Measurements from ENCODE around the gene NCBP1.
"Not testable (repeated sequence)": the region's sequence is repeated elsewhere in the genome, so short reads cannot be mapped to it uniquely, and the experiment has no call there.

Gene NCBP1

DNA sequence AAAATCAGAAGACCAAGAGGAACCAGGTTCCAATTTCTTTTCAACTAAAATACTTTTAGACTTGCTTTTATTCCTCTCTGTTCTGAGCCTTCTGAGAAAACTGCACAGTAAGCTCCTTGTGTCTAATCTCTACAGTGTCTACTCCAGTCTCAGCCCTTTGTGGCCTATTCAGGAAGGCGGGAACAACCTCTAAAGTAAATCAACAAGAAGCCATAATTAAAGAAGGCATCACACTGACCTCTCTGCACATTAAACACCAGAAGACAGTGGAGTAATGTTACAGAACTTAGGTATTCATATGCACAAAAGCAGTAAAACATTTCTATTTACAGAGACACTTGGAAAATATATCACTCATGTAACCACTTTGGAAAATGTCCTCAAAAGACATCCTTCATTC, 48.6 kb downstream of the NCBP1 start:
- no peak for DNase-seq

DNA sequence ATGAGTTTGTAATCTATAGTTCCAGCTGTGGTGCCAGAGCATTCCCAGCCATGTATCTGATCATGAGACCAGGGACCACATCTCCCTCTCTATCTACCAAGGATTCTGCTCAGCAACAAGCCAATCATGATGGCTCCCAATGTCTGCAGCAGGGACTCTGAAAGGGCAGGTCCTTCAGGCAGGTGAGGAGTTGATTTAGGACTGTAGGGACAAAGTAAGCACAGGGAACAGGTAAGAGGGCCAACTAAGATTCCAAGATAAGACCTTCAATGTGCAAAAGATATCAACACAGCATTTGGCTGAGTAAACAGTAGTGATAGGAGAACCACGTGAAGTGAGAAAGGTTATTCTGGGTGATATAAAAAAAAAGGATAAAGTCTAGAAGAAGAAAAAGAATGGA, 55.0 kb downstream of the NCBP1 start:
- no peak for DNase-seq

DNA sequence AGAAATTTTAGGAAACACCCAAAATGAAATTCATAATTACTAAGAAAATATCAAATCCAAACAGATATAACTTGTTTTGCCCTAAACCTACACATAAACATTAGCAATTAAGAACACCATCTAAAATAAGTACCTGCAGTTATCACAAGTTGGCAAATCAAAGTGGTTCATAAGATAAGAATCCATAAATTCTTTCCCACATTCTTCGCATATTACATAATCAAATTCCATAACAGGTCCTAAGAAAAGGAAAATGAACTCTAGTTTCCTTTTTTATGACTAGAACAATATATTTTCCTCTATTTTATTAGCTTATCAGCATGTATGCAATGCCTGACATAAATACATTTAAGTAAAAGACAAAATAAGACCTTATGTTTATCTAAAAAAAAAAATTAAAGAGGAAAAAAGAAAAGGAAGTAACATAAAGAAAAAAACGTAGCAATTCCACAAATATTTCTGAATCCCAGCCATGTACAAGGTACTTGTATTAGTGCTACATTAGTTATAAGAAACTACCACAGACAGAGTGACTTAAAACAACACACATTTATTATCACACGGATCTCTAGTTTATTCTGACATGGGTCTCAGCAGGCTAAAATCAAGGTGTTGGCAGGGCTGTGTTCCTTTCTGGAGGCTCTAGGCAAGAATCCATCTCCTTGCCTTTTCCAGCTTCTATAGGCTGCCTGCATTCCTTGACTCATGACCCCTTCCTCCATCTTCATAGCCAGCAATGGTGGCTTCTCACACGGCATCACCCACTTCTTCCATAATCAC, 56.0 kb downstream of the NCBP1 start:
- DNase-seq: no peak

DNA sequence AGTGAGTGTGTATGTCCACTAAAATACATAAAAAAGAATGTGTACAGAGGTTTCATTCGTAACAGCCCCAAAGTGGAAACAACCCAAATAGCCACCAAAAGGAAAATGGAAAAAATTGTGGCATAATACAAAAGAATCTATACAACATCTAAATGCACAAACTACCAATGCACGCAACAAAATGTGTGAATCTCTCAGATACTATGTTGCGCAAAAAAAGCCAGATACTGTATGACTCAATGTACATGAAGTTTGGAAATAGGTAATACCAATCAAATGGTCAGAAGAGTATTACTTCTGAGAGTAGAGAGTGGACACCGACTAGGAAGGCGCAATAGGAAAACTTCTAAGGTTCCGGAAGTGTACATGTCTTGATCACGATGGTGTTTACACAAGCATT, 61.1 kb downstream of the NCBP1 start:
- DNase-seq: no peak

DNA sequence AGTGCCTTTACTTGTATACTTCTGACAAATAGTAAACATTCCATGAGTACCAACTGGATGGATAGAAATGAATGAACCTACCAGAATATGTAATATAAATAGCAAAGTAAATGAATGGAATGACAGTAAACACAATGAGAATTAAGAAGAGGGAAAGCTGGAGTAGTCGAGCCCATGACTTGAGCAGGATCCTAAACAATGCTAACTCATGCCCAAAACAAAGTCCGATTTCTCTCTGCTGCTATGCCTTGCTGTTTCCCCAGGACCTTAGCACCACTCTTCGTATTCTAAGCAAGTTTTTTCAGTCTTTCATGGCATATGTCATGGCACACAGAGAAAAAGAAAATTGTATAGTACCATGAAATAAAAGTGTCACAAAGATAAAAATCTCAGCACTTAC, 61.8 kb downstream of the NCBP1 start:
- no peak for DNase-seq

DNA sequence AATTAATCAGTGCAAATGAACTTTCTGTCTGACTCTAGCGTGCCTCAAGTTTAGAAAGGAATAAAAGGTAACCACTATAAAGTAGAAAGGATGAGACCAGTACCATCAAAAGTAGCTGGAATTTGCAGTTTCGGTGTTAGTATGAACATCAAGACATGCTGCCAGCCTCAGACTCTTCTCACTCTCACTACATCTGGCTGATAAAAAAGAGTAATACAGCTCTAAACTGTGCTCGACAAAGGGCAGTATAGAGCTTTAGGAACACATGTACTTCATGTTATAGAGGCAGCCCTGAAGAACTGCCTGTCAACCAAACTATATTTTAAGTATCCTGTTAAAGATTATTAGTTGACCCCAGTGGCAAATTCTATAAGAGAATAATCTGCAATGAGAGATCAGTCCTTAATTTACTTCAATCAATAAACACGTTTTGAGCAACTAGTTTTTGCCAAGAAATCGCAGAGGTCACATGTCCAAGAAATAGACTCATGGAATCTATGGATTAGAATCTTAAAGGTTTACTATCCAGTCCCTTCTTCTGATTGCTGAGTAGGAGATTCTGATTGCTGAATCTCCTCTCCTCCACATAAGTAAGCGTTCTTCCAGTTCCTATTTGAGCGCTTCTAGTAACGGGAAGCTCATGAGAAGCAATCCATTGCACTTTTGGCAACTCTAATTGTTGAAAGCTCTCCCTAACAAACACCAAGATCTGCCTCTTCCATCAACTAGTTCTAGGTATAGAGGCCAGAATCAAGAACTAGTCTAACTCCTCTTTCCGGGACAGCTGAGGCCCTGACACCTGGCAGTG, 62.6 kb downstream of the NCBP1 start:
- peak; percentile 52 for DNase-seq

DNA sequence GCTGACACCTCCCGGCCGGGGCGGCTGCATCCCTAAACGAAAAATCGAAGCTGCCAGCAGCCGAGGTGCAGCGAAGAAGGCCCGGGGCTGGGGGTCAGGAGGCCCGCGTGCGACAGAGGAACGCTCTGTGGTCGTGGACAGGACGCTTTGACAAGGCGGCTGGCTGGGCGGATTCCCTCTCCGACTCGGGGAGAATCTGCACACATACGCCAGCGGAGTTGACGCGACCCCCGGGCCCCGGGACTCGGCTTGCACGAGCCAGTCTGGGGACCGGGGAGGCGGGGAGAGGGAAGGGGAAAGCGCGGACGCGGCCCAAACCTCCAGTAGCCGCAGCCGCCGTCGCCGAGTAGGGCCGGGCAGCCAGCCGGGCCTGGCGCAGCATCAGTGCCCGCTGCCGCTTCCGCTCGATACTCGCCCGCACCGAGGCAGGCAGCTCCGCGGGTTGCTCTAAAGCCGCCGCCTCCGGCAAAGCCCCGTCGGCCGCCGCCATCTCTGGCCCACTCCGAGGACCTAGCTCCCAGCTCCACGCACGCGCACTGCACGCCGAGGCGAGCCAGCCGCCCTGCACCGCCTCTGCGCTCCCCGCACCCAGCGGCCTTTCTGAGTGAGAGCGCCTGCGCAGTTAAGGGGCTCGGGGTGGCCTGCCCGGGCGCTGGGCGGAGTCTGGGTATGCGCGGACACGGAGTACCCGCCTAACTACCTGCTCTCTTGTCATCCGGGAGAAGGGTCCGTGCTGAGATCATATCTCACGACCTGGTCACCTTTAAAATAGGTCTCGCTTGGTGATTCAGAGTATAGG, 63.4 kb downstream of the NCBP1 start, which contains the start of gene XPA:
Gene XPA, minus strand, starts transcription at position 538 of the 799 bp plus-strand sequence. Its CDS starts 48 bp downstream, at position 490.
- DNase-seq: peak; percentile 94

DNA sequence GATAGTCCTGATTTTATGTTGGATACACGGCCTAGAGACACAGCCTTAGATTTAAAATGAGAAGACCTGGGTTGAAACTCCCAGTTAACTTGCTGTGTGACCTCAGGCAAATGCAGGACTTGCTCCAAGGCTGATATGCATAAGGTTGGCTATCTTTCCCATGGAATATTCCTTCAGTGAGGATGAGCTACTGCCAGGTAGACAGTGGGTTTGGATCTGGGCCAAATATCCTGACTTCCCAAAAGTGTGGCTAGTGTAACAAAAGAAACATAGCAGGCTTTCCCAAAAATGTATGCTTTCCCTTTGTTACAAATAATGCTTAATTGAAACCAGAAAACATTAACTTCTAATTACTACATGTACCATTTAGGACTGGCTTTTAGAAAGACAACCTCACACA, 64.2 kb downstream of the NCBP1 start:
- DNase-seq: no peak

DNA sequence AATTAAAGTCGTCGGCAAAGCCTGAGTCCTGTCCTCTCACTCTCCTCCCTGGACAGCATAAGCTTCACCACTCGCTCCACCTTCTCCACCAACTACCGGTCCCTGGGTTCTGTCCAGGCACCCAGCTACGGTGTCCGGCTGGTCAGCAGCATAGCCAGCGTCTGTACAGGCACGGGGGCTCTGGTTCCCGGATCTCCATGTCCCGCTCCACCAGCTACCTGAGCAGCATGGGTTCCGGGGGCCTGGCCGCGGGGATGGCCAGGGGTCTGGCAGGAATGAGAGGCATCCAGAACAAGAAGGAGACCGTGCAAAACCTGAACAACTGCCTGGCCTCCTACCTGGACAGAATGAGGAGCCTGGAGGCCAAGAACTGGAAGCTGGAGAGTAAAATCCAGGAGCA, 65.2 kb downstream of the NCBP1 start:
- DNase-seq: no peak

DNA sequence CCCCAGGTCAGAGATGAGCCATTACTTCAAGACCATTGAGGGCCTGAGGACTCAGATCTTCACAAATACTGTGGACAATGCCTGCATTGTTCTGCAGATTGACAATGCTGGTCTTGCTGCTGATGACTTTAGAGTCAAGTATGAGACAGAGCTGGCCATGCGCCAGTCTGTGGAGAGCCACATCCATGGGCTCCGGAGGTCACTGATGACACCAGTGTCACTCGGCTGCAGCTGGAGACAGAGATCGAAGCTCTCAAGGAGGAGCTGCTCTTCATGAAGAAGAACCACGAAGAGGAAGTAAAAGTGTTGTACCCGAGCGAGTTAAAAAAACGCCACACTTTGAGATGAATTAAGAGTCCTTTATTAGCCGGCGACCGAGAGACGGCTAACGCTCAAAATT, 65.7 kb downstream of the NCBP1 start:
- not testable (repeated sequence) for DNase-seq

DNA sequence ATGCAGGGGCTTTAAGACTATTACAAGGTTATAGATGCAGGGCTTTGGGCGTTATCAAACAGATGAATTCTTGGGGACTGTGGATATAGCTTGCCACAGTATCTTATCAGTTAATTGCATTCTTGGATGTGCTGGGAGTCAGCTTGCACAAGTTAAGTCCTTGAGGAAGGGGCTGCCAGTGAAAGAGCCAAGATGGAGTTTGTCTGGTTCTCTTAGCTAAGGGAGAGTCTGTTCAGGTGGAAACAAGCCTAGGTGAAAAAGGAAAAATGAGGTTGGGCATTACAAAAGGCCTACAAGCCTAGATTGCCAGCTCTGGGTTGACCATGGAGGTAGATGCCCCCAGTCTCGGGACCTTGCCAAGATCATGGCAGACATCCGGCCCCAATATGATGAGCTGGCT, 66.2 kb downstream of the NCBP1 start:
- not testable (repeated sequence) for DNase-seq

DNA sequence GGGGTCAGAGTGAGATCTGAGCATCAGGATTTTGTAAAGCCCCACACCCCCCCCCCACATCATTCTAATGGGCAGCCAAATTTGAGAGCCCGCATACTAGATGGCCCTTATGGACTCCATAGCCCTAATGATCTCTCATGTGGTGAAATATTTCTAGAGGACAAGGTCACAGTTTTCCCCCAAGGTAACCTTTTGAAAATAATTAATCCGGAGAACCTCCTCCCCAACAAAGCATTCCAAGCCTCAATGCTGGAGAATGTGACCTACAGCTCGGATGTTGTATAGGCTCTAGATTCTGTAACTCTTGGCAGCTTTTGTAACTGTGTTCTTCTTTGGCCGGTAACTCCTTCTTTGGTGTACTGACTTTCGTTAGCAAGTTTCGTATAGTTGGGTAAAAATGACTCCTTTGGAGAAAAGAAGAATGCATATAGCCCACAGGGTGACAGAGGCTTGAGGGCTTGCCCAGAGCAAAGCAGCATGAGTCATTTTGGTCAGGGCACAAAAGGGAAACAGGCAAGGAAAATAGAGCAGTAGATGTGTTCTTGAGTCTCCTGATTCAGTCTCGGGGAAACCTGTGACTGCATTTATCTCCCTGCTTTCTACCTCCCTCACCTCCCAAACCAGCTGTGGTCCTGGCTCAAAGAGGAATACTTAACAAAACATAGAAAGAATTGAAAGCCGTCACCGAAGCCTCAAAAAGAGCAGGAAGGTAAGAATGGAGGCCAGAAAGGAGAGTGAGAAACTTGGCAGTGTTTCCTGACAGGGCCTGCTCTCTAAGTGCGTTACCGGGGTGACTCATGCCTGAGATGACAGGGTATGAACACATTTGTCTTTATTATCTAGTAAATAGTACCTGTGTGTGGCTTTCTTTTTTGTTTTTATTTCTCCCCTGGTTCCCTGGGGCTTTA, 70.1 kb downstream of the NCBP1 start:
- peak; percentile 32 for DNase-seq

DNA sequence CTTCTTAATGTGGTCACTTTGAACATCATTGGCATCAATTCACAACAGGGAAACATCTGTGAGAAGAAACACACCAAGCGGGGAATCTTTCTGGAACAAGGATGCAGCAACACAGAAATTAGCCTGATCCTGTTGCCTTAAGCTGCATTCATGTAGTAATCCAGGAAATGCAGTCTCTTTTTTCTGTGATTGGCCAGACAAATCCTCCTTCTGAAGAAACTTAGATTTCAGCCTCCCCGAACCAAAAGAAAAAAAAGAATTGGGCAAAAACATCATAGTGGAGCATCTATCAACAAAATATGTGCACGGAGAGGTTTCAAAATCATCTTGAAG, 70.7 kb downstream of the NCBP1 start:
- no peak for DNase-seq

DNA sequence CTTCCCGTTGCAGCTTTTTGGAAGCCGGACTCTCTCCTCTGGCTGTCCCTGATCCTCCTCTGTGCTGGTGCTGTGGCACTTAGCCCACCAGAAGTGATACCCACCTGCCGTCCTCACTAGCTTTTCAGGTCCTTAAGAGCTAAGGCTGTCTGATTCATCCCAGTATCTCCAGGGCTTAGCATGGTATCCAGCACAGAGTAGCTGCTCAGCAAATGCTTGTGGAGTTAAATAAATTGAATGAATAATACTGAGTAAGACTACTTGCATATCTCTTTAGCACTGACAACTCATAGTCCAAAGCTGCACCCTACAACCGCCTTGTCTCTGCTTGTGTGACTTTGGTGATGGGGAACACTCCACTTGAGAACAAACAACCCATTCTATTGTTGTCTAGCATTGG, 71.2 kb downstream of the NCBP1 start:
- DNase-seq: no peak

DNA sequence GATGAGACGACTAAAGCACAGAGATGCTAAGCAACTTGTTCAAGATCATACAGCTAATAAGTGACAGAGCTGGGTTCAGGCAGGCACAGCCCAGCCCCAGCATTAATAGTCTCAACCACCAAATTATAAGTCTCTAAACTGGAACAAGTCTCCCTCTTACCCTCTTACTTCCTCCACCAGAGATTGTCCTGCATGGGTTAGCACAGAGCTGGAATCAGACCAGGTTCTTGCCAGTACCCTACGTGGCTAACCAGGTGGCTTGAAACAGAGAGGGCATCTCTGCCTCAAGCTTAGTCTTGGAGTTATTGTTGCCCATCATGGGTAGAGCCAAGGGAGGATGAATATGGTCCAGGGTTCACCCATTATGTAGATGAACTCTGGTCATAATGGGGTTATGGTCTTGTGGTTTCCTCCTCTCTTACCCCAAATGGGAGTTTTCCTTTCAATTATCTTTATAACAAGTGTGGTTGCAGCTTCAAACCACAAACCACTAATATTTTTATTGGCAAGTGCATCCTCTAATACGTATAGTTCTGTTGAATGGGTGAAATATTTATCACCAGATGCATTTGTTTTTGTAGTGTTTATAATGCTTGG, 71.8 kb downstream of the NCBP1 start:
- no peak for DNase-seq

DNA sequence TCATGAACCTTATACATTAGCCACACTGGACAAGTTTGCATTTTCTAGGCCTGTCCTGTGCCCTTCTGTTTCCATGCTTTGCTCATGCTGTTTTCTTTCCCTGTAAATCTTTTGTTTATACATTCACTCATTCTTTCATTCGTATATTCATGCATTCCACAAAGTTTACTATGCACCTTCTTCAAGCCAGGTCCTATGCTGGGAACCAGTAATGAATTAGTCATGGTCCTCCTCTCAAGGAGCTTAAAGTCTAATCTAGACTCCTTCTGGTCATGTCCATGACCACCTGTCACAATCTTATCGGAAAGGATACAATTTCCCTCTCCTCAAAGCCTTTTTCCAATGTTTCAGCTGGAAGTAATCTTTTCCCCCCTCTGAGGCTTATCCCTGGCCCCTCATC, 72.6 kb downstream of the NCBP1 start:
- no peak for DNase-seq

DNA sequence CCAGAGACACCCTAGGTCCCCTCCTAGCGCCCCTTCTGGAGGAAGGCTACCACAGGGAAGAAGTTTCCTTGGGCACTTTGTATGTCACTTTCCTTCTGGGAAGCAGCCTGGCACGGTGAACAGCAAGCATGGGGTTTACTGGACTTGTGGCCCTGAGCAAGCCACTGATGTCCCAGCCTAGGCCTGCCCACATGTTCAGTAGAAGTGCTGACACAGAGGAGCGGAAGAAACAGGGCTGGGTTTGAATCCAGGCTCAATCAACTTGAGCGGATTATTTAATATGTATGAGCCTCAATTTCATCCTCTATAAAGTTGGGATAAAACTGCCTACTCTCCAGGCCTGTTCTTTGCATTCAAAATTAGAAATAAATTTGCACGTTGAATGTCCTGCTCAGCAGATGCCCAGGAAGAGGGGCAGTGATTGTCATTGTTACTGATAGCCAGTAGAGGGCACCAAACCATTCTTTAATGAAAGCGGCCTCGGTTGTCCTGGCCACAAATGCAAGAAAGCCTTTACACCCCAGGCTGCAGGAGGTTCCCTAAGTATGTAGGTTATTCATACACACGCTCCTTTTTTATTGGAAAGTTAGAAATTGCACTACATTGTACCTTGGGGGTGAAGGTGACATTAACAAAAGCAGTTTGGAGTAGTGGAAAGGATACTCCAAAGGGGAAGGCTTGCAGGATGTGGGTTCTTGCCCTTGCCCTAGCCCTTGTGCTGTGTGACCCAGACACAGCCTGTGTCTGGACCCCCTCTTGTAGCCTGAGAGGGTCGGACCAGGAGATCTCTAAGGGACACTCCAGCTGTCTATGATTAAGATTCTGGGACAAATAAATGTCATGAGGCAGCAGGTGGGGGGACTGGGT, 77.0 kb downstream of the NCBP1 start:
- DNase-seq: peak; percentile 57

DNA sequence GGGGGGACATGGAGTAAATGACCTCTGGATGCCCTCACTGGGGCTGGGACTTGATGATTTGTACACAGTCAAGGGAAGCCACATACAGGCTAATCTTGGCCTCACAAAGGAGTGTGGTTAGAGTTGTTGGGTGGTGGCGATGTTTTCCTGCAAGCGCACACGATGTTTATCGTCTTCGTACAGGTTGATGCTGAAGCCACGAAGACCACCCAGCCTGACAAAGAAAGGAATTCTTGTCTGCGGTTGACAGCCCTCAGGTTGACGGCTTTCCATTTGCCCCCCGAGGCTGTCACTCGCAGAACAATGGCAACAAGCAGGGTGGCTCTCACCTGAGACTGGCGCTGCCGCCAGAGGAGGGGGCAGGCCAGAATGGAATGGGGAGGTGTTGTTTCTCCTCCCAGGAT, 77.6 kb downstream of the NCBP1 start:
- DNase-seq: no peak

DNA sequence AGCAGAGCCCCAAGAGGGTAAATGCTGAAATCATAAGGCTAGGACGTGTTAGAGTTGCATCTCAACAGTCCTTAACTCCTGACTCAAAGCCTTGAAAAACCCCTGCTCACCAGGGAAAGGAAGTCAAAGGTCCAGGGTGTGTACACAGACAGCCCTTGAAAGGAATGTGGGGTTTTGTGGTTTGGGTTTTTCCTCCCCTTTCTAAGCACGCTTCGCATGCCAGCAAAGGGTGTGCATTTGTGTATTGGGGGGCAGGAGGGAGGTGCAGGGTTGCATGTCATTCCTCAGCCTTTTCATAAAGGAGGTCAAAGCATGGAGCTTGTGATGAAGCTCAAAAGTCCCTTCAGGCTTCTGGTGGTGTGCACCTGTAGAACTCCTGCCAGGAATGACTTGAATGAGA, 80.8 kb downstream of the NCBP1 start:
- no peak for DNase-seq

DNA sequence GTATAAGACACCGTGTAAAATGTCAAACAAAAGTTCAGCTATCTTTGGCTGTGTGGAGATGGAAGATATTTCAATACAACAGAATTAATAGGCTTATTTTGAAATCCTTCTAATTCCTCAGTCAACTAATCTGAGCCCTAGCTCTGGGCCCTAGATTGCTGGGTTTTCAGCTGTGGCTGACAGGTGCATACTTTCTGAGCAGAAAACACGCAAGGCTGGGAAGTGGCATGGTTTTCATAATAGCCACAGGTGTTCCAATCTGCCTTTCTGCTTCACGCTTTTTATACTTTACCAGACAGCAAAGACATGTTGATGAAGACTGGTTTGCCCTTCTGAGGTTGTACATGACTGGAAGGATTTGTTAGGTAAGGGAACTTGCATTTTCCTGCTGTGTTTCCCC, 84.2 kb downstream of the NCBP1 start:
- DNase-seq: no peak

DNA sequence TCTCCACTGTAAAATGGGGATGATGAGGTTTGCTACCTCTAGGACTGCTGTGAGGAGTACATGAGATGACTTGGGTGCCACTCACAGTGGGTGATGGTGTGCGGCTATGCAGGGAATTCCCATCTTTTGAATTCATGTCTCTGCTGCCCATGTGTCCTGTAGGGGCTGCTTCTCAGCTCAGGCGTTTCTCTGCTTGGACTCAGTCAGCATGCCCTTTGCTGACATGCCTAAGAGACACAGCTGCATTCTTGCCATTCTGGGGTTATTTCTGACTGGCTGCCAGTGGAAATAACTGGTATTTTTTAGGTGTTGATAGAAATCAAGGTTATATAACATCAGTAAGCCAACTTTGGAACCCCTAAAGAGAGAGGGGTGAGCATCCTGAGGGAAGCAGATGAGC, 87.8 kb downstream of the NCBP1 start:
- DNase-seq: no peak
